HEK293 (cell line): ENCODE results near the gene GTPBP4.

ENCODE experiments used
- CTCF ChIA-PET: fragments of 350-600 bp; formaldehyde crosslinking; extraction: SDS; loops from one replicate; lab custom pipeline; 2021; ENCODE audit warnings: antibody characterized with exemption; lab: Yijun Ruan, JAX
- POLR2A ChIA-PET: fragments of 300-600 bp; formaldehyde crosslinking; extraction: SDS; loops from one replicate; lab custom pipeline; 2020; ENCODE audit warnings: antibody characterized with exemption, inconsistent platforms; lab: Yijun Ruan, JAX
- H3K27ac ChIP-seq: fragments of 200-500 bp; sonication (Bioruptor generic); 2 replicates; pipeline ENCODE4 v1.5.1; 2014; ENCODE audit warnings: low read depth, low read length, control low read depth, inconsistent platforms; ENCODE audit errors: extremely low read depth
- H3K36me3 ChIP-seq, 2 experiments: fragments of 200-500 bp in 1 of 2; sonication (Bioruptor generic) in 1 of 2; 1 replicate in 1 of 2; 2 replicates in 1 of 2; pipeline ENCODE4 v1.5.1; 2014 to 2017; ENCODE audit warnings: inconsistent platforms in 2 of 2, low read length in 2 of 2; ENCODE audit not compliant: control insufficient read depth in 2 of 2, insufficient read depth in 1 of 2
- H3K4me1 ChIP-seq: fragments of 200-500 bp; sonication (Bioruptor generic); 2 replicates; pipeline ENCODE4 v1.5.1; 2014; ENCODE audit warnings: mild to moderate bottlenecking, low read length, inconsistent platforms; ENCODE audit not compliant: control insufficient read depth, insufficient read depth
- H3K4me3 ChIP-seq: 2 replicates; pipeline ENCODE4 v1.5.1; 2011; ENCODE audit warnings: low read depth, mild to moderate bottlenecking, control low read depth, low read length, moderate library complexity
- H3K9me3 ChIP-seq: fragments of 200-500 bp; sonication (Bioruptor generic); 2 replicates; pipeline ENCODE4 v1.5.1; 2014; ENCODE audit warnings: low read depth, low read length, inconsistent platforms; ENCODE audit not compliant: control insufficient read depth, insufficient read depth
- BCL11A ChIP-seq: fragments of 450-650 bp; formaldehyde crosslinking; IDR thresholded peaks from 2 replicates; pipeline ENCODE4 v1.5.1; 2016; ENCODE audit warnings: low read depth, missing biosample characterization, missing genetic modification characterization
- KLF1 ChIP-seq: fragments of 450-650 bp; formaldehyde crosslinking; IDR thresholded peaks from 2 replicates; pipeline ENCODE4 v1.5.1; 2016; ENCODE audit warnings: missing biosample characterization, missing genetic modification characterization
- KLF10 ChIP-seq: fragments of 450-650 bp; IDR thresholded peaks from 2 replicates; pipeline ENCODE4 v1.5.1; 2018; ENCODE audit warnings: missing biosample characterization, mild to moderate bottlenecking, missing genetic modification characterization
- SP7 ChIP-seq: fragments of 450-650 bp; formaldehyde crosslinking; IDR thresholded peaks from 2 replicates; pipeline ENCODE4 v1.5.1; 2016; ENCODE audit warnings: missing biosample characterization, missing genetic modification characterization
- WT1 ChIP-seq: fragments of 450-650 bp; formaldehyde crosslinking; IDR thresholded peaks from 2 replicates; pipeline ENCODE4 v1.5.1; 2016; ENCODE audit warnings: missing biosample characterization, missing genetic modification characterization
- ZBTB17 ChIP-seq: fragments of 450-650 bp; formaldehyde crosslinking; IDR thresholded peaks from 2 replicates; pipeline ENCODE4 v1.5.1; 2016; ENCODE audit warnings: missing biosample characterization, missing genetic modification characterization
- ZBTB8A ChIP-seq: fragments of 450-650 bp; formaldehyde crosslinking; IDR thresholded peaks from 2 replicates; pipeline ENCODE4 v1.5.1; 2016; ENCODE audit warnings: missing biosample characterization, missing genetic modification characterization
- ZFHX2 ChIP-seq: fragments of 450-650 bp; formaldehyde crosslinking; conservative IDR thresholded peaks from 2 replicates; pipeline ENCODE4 v1.5.1; 2016; ENCODE audit warnings: missing biosample characterization, missing genetic modification characterization
- ZNF223 ChIP-seq: fragments of 450-650 bp; formaldehyde crosslinking; IDR thresholded peaks from 2 replicates; pipeline ENCODE4 v1.5.1; 2016; ENCODE audit warnings: missing biosample characterization, missing genetic modification characterization
- ZNF24 ChIP-seq: fragments of 450-650 bp; formaldehyde crosslinking; IDR thresholded peaks from 2 replicates; pipeline ENCODE4 v1.5.1; 2016; ENCODE audit warnings: missing biosample characterization, missing genetic modification characterization
- ZNF394 ChIP-seq: fragments of 450-650 bp; formaldehyde crosslinking; IDR thresholded peaks from 2 replicates; pipeline ENCODE4 v1.5.1; 2016; ENCODE audit warnings: missing biosample characterization, missing genetic modification characterization, mild to moderate bottlenecking, moderate library complexity, borderline replicate concordance
- ZNF501 ChIP-seq: fragments of 450-650 bp; formaldehyde crosslinking; IDR thresholded peaks from 2 replicates; pipeline ENCODE4 v1.5.1; 2016; ENCODE audit warnings: missing biosample characterization, missing genetic modification characterization
- ZNF558 ChIP-seq: fragments of 450-650 bp; formaldehyde crosslinking; IDR thresholded peaks from 2 replicates; pipeline ENCODE4 v1.5.1; 2016; ENCODE audit warnings: missing biosample characterization, missing genetic modification characterization
- ZNF600 ChIP-seq: fragments of 450-650 bp; formaldehyde crosslinking; IDR thresholded peaks from 2 replicates; pipeline ENCODE4 v1.5.1; 2016; ENCODE audit warnings: missing biosample characterization, missing genetic modification characterization
- ZNF629 ChIP-seq: fragments of 450-650 bp; formaldehyde crosslinking; IDR thresholded peaks from 2 replicates; pipeline ENCODE4 v1.5.1; 2017; ENCODE audit warnings: missing biosample characterization, missing genetic modification characterization
- ZNF654 ChIP-seq: fragments of 450-650 bp; formaldehyde crosslinking; IDR thresholded peaks from 2 replicates; pipeline ENCODE4 v1.5.1; 2016; ENCODE audit warnings: low read depth, missing biosample characterization, missing genetic modification characterization
- ZNF664 ChIP-seq: fragments of 450-650 bp; formaldehyde crosslinking; IDR thresholded peaks from 2 replicates; pipeline ENCODE4 v1.5.1; 2016; ENCODE audit warnings: missing biosample characterization, missing genetic modification characterization
- TF ChIP-seq, protein P1 (sequence below): fragments of 450-650 bp; formaldehyde crosslinking; IDR thresholded peaks from 2 replicates; pipeline ENCODE4 v1.5.1; 2017; ENCODE audit warnings: missing biosample characterization, missing genetic modification characterization
- TF ChIP-seq, protein P2 (sequence below): fragments of 450-650 bp; formaldehyde crosslinking; IDR thresholded peaks from 2 replicates; pipeline ENCODE4 v1.5.1; 2017; ENCODE audit warnings: missing biosample characterization, missing genetic modification characterization
- TF ChIP-seq, protein P3 (sequence below): fragments of 450-650 bp; formaldehyde crosslinking; IDR thresholded peaks from 2 replicates; pipeline ENCODE4 v1.5.1; 2016; ENCODE audit warnings: missing biosample characterization, missing genetic modification characterization, low read depth
- TF ChIP-seq, protein P4 (sequence below): fragments of 450-650 bp; formaldehyde crosslinking; IDR thresholded peaks from 2 replicates; pipeline ENCODE4 v1.5.1; 2016; ENCODE audit warnings: missing biosample characterization, missing genetic modification characterization
- TF ChIP-seq, protein P5 (sequence below): fragments of 450-650 bp; formaldehyde crosslinking; IDR thresholded peaks from 2 replicates; pipeline ENCODE4 v1.5.1; 2016; ENCODE audit warnings: missing biosample characterization, missing genetic modification characterization
- TF ChIP-seq, protein P6 (sequence below): fragments of 450-650 bp; formaldehyde crosslinking; IDR thresholded peaks from 2 replicates; pipeline ENCODE4 v1.5.1; 2016; ENCODE audit warnings: missing biosample characterization, missing genetic modification characterization

GTPBP4 gene

DNA sequence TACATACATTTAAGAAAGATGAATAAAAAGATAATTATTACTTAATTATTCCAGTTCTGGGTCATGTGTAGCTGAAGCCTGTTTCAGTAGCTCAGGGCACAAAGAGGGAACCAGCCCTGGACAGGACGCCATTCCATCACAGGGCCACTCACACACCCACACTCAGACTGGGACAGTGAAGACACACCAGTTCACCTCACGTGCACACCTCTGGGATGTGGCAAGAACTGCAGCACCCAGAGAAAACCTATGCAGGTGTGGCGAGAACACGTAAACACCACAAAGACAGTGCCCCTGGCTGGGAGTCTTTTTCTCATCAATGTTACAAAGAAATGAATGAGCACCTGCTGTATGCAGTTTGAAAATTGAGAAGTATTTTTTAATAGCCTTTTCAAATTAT lies 62.3 kb downstream of the GTPBP4 start (continued):
- no peak for TF ChIP-seq BCL11A (tag by site-specific recombination)
- TF ChIP-seq, protein P1, sequence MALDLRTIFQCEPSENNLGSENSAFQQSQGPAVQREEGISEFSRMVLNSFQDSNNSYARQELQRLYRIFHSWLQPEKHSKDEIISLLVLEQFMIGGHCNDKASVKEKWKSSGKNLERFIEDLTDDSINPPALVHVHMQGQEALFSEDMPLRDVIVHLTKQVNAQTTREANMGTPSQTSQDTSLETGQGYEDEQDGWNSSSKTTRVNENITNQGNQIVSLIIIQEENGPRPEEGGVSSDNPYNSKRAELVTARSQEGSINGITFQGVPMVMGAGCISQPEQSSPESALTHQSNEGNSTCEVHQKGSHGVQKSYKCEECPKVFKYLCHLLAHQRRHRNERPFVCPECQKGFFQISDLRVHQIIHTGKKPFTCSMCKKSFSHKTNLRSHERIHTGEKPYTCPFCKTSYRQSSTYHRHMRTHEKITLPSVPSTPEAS (tag by site-specific recombination): no peak
- TF ChIP-seq, protein P2, sequence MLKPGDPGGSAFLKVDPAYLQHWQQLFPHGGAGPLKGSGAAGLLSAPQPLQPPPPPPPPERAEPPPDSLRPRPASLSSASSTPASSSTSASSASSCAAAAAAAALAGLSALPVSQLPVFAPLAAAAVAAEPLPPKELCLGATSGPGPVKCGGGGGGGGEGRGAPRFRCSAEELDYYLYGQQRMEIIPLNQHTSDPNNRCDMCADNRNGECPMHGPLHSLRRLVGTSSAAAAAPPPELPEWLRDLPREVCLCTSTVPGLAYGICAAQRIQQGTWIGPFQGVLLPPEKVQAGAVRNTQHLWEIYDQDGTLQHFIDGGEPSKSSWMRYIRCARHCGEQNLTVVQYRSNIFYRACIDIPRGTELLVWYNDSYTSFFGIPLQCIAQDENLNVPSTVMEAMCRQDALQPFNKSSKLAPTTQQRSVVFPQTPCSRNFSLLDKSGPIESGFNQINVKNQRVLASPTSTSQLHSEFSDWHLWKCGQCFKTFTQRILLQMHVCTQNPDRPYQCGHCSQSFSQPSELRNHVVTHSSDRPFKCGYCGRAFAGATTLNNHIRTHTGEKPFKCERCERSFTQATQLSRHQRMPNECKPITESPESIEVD (tag by site-specific recombination): no peak
- no peak for TF ChIP-seq ZNF223 (tag by site-specific recombination)
- no peak for TF ChIP-seq ZNF394 (tag by site-specific recombination)
- TF ChIP-seq ZNF501 (tag by site-specific recombination): no peak
- 0 out of 2 replicates have a peak, but pooled peaks have one; percentile 22 for TF ChIP-seq ZBTB17

DNA sequence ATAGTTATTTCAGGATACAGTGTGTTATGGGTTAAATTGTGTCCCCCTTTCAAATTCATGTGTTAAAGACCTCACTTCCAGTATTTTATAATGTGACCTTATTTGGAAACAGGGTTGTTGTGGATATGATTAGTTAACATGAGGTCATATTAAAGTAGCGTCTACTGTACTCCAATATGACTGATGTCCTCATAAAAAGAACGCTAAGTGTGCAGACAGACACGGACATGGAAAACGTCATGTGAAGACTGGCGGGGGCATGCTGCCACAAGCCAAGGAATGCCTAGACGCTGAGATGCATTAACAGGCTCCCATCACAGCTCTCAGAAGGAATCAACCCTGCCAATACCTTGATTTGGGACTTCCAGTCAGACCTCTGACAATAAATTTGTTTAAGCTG lies 66.5 kb downstream of the GTPBP4 start:
- CTCF ChIA-PET: no interaction called here
- peaks cover 0 to 45% of the 10 kb centered on the region in 2 experiments for H3K36me3 ChIP-seq
- H3K9me3 ChIP-seq: no peaks in the 10 kb centered on the region
- H3K4me1 ChIP-seq: peaks cover 9% of the 10 kb centered on the region
- POLR2A ChIA-PET: no interaction called here
- H3K27ac ChIP-seq: no peak overlapping the region
- peak overlapping the region; percentile 18 for H3K4me3 ChIP-seq
- TF ChIP-seq ZBTB8A (0 out of 2 replicates have a peak, but pooled peaks have one; percentile 25), ZNF24 (tag by site-specific recombination) (peak; percentile 65), WT1 (tag by site-specific recombination) (peak; percentile 36; the same call in 1 of the 2 replicates), ZNF394 (tag by site-specific recombination) (peak; percentile 89; the same call in 1 of the 2 replicates), BCL11A (tag by site-specific recombination) (peak; percentile 64; the same call in 1 of the 2 replicates), ZFHX2 (no peak), ZNF654 (tag by site-specific recombination) (no peak), ZNF629 (peak; percentile 99), KLF1 (tag by site-specific recombination) (no peak), ZNF600 (tag by site-specific recombination) (peak; percentile 76; the same call in 1 of the 2 replicates), ZNF558 (tag by site-specific recombination) (peak; percentile 32; the same call in 1 of the 2 replicates), ZNF664 (tag by site-specific recombination) (peak; percentile 67; the same call in 1 of the 2 replicates), SP7 (tag by site-specific recombination) (peak; percentile 67), KLF10 (tag by site-specific recombination) (peak; percentile 64)
- TF ChIP-seq, protein P3, sequence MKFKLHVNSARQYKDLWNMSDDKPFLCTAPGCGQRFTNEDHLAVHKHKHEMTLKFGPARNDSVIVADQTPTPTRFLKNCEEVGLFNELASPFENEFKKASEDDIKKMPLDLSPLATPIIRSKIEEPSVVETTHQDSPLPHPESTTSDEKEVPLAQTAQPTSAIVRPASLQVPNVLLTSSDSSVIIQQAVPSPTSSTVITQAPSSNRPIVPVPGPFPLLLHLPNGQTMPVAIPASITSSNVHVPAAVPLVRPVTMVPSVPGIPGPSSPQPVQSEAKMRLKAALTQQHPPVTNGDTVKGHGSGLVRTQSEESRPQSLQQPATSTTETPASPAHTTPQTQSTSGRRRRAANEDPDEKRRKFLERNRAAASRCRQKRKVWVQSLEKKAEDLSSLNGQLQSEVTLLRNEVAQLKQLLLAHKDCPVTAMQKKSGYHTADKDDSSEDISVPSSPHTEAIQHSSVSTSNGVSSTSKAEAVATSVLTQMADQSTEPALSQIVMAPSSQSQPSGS (tag by site-specific recombination): peak; percentile 98
- TF ChIP-seq, protein P4, sequence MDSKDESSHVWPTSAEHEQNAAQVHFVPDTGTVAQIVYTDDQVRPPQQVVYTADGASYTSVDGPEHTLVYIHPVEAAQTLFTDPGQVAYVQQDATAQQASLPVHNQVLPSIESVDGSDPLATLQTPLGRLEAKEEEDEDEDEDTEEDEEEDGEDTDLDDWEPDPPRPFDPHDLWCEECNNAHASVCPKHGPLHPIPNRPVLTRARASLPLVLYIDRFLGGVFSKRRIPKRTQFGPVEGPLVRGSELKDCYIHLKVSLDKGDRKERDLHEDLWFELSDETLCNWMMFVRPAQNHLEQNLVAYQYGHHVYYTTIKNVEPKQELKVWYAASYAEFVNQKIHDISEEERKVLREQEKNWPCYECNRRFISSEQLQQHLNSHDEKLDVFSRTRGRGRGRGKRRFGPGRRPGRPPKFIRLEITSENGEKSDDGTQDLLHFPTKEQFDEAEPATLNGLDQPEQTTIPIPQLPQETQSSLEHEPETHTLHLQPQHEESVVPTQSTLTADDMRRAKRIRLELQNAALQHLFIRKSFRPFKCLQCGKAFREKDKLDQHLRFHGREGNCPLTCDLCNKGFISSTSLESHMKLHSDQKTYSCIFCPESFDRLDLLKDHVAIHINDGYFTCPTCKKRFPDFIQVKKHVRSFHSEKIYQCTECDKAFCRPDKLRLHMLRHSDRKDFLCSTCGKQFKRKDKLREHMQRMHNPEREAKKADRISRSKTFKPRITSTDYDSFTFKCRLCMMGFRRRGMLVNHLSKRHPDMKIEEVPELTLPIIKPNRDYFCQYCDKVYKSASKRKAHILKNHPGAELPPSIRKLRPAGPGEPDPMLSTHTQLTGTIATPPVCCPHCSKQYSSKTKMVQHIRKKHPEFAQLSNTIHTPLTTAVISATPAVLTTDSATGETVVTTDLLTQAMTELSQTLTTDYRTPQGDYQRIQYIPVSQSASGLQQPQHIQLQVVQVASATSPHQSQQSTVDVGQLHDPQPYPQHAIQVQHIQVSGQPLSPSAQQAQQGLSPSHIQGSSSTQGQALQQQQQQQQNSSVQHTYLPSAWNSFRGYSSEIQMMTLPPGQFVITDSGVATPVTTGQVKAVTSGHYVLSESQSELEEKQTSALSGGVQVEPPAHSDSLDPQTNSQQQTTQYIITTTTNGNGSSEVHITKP (tag by site-specific recombination): peak; percentile 67
- TF ChIP-seq, protein P1 (tag by site-specific recombination): no peak
- TF ChIP-seq, protein P5, sequence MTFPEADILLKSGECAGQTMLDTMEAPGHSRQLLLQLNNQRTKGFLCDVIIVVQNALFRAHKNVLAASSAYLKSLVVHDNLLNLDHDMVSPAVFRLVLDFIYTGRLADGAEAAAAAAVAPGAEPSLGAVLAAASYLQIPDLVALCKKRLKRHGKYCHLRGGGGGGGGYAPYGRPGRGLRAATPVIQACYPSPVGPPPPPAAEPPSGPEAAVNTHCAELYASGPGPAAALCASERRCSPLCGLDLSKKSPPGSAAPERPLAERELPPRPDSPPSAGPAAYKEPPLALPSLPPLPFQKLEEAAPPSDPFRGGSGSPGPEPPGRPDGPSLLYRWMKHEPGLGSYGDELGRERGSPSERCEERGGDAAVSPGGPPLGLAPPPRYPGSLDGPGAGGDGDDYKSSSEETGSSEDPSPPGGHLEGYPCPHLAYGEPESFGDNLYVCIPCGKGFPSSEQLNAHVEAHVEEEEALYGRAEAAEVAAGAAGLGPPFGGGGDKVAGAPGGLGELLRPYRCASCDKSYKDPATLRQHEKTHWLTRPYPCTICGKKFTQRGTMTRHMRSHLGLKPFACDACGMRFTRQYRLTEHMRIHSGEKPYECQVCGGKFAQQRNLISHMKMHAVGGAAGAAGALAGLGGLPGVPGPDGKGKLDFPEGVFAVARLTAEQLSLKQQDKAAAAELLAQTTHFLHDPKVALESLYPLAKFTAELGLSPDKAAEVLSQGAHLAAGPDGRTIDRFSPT (tag by site-specific recombination): peak; percentile 96
- TF ChIP-seq, protein P6, sequence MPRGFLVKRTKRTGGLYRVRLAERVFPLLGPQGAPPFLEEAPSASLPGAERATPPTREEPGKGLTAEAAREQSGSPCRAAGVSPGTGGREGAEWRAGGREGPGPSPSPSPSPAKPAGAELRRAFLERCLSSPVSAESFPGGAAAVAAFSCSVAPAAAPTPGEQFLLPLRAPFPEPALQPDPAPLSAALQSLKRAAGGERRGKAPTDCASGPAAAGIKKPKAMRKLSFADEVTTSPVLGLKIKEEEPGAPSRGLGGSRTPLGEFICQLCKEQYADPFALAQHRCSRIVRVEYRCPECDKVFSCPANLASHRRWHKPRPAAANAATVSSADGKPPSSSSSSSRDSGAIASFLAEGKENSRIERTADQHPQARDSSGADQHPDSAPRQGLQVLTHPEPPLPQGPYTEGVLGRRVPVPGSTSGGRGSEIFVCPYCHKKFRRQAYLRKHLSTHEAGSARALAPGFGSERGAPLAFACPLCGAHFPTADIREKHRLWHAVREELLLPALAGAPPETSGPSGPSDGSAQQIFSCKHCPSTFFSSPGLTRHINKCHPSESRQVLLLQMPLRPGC: peak; percentile 80
